ENCODE data around the gene ISL2.

Gene ISL2

DNA sequence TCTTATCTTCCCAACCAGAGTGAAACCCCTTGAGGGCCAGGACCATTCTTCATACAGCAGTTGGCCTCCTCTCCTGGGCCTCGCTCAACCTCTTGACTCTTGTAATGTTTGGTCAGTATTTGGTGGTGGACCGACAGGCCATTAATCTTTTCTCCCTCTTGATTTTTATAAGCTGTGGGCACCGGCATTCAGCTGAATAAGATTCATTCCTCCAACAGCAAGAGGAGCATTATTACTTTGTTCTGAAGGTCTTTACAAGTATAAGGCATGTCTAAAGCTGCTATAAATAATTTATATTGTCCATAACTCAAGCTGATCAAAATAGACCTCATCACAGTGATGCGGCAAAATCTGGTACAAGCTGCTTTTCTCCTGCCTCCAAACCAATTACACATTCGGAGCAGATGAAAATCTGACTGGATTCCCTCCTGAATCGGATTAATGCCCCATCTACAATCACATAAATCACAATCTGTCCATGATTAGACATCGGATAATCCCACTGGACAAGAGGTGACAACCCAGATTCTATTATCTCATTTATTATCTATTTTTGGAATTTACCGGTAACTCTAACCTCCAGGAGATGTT, 8.4 kb upstream of the ISL2 start:
- Histone ChIP-seq H3K4me1 (ENCODE audit: insufficient read depth, poor library complexity, severe bottlenecking) (no peaks in the 10 kb centered on the region), H3K27ac (ENCODE audit: poor library complexity, severe bottlenecking) (no peak overlapping the region), H3K36me3 (ENCODE audit: low read depth) (no peaks in the 10 kb centered on the region), H3K4me3 (ENCODE audit: severe bottlenecking) (no peak overlapping the region), H3K9me3 (ENCODE audit: severe bottlenecking) (no peaks in the 10 kb centered on the region), H3K27me3 (ENCODE audit: insufficient read depth, poor library complexity, severe bottlenecking) (no peaks in the 10 kb centered on the region)
- ATAC-seq (ENCODE audit: low read depth) (no peak), DNase-seq (ENCODE audit: low spot score) (no peak)
- TF ChIP-seq, protein P1, sequence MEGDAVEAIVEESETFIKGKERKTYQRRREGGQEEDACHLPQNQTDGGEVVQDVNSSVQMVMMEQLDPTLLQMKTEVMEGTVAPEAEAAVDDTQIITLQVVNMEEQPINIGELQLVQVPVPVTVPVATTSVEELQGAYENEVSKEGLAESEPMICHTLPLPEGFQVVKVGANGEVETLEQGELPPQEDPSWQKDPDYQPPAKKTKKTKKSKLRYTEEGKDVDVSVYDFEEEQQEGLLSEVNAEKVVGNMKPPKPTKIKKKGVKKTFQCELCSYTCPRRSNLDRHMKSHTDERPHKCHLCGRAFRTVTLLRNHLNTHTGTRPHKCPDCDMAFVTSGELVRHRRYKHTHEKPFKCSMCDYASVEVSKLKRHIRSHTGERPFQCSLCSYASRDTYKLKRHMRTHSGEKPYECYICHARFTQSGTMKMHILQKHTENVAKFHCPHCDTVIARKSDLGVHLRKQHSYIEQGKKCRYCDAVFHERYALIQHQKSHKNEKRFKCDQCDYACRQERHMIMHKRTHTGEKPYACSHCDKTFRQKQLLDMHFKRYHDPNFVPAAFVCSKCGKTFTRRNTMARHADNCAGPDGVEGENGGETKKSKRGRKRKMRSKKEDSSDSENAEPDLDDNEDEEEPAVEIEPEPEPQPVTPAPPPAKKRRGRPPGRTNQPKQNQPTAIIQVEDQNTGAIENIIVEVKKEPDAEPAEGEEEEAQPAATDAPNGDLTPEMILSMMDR (IDR thresholded peaks at IDR 0.05; ENCODE audit: poor library complexity, severe bottlenecking), result no peak

DNA sequence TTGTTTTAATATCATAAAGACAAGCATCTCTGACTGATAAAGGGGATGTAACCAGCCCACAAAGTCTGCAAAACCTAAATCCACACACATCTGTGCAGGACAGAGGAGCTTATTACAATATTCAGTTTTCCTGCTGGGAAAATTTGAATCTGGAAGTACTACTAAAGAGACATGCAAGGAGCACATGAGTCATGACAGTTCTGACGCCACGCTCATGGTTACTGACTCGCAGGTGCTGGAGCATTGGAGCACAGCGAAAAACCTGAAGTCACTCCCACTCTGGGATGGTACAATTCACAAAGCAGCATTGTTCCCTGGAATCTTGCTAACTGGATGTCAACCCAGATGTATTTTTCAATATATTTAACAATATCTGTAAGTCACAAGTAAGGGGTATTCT, 7.6 kb upstream of the ISL2 start:
- ATAC-seq (ENCODE audit: low read depth), result peak; percentile 48; the same call in 2 of the 3 replicates

DNA sequence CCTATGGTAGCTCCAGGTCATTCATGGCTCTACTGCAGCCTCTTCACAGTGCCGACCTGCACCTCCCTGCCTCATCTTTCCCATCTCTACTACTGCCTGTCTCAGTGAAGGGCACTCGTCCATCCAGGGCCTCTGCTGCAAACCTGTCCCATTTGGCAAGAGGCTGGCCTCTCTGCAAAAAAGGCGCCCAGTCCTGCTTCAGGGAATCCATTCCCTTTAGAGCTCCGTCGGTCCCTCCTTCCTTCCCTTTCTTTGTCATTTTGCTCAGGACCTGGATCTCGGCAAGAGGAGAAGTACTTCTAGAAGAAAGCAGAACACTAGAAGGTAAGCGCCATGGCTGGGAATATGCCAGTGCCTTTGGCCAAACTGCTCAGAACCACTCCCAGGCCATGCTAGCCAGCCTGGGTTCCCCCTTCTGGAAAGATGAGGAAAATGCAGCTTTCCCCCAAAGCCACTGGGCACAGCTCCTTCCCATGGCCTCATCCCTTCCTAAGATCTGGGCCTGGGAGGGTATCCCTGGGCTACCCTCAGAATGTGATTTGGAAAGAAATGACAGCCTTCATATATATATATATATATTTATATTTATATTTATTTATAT, 6.4 kb upstream of the ISL2 start:
- TF ChIP-seq, protein P1 (IDR thresholded peaks at IDR 0.05; ENCODE audit: poor library complexity, severe bottlenecking), result peak; percentile 50
- Histone ChIP-seq H3K4me1 (ENCODE audit: insufficient read depth, poor library complexity, severe bottlenecking) (no peaks in the 10 kb centered on the region), H3K36me3 (ENCODE audit: low read depth) (no peaks in the 10 kb centered on the region), H3K9me3 (ENCODE audit: severe bottlenecking) (no peaks in the 10 kb centered on the region), H3K27ac (ENCODE audit: poor library complexity, severe bottlenecking) (no peak overlapping the region), H3K4me3 (ENCODE audit: severe bottlenecking) (no peak overlapping the region), H3K27me3 (ENCODE audit: insufficient read depth, poor library complexity, severe bottlenecking) (no peaks in the 10 kb centered on the region)
- ATAC-seq (ENCODE audit: low read depth), result peak; percentile 74
- no peak for DNase-seq (ENCODE audit: low spot score)

More for the DNA sequence above, 7.6 kb upstream of the ISL2 start:
- H3K4me1 ChIP-seq (ENCODE audit: insufficient read depth, poor library complexity, severe bottlenecking), result no peaks in the 10 kb centered on the region
- no peak for DNase-seq (ENCODE audit: low spot score)
- no peaks in the 10 kb centered on the region for H3K9me3 ChIP-seq (ENCODE audit: severe bottlenecking)
- H3K27ac ChIP-seq (ENCODE audit: poor library complexity, severe bottlenecking), result no peak overlapping the region
- no peaks in the 10 kb centered on the region for H3K36me3 ChIP-seq (ENCODE audit: low read depth)
- TF ChIP-seq, protein P1 (IDR thresholded peaks at IDR 0.05; ENCODE audit: poor library complexity, severe bottlenecking), result no peak
- H3K4me3 ChIP-seq (ENCODE audit: severe bottlenecking), result no peak overlapping the region
- no peaks in the 10 kb centered on the region for H3K27me3 ChIP-seq (ENCODE audit: insufficient read depth, poor library complexity, severe bottlenecking)

DNA sequence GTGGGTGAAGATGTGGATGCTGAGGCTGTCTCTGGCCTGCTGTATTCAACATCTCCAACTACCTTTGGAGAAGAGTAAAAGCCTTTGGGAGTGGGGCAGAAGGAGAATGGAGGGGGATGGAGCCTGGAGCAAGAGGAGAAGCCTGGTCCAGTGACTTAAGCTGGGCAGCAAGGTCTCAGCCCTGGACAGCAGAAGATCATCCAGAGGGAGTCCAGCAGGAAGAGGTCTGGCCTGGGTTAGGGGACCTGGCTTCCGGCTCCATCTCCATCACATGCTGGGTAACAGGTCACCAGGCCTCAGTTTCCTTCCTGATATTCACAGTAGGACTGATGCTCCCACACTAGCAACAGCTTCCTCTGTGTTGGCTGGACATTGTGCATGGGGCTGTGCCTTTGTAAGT, 3.8 kb upstream of the ISL2 start:
- Histone ChIP-seq H3K9me3 (ENCODE audit: severe bottlenecking) (no peaks in the 10 kb centered on the region), H3K4me1 (ENCODE audit: insufficient read depth, poor library complexity, severe bottlenecking) (peaks cover 6% of the 10 kb centered on the region), H3K4me3 (ENCODE audit: severe bottlenecking) (no peak overlapping the region), H3K27me3 (ENCODE audit: insufficient read depth, poor library complexity, severe bottlenecking) (no peaks in the 10 kb centered on the region), H3K36me3 (ENCODE audit: low read depth) (no peaks in the 10 kb centered on the region), H3K27ac (ENCODE audit: poor library complexity, severe bottlenecking) (no peak overlapping the region)
- DNase-seq (ENCODE audit: low spot score), result no peak
- TF ChIP-seq, protein P1 (IDR thresholded peaks at IDR 0.05; ENCODE audit: poor library complexity, severe bottlenecking), result no peak
- ATAC-seq (ENCODE audit: low read depth), result no peak

DNA sequence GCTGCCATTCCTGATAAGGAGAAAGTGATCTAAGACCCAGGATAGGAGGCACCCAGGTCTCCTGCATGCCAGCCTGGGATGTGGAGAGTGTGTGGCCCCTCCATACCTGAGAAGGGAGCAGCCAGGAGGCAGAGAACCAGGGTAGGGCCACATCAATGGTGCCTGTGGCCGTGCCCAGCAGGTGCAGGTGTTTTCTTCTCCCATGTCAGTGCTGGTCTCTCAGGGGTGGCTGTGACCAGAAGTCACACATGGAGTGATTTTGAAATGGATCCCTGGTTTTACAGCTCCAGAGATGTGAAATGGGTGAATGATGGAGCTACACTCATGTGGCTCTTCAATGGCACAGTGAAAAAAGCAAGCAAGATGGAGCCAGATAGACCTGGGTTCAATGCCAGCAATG, 3.3 kb upstream of the ISL2 start:
- no peaks in the 10 kb centered on the region for H3K36me3 ChIP-seq (ENCODE audit: low read depth)
- TF ChIP-seq, protein P1 (IDR thresholded peaks at IDR 0.05; ENCODE audit: poor library complexity, severe bottlenecking), result no peak

More for the DNA sequence above, 3.3 kb upstream of the ISL2 start:
- Histone ChIP-seq H3K27me3 (ENCODE audit: insufficient read depth, poor library complexity, severe bottlenecking) (no peaks in the 10 kb centered on the region), H3K27ac (ENCODE audit: poor library complexity, severe bottlenecking) (no peak overlapping the region), H3K9me3 (ENCODE audit: severe bottlenecking) (no peaks in the 10 kb centered on the region), H3K4me3 (ENCODE audit: severe bottlenecking) (no peak overlapping the region), H3K4me1 (ENCODE audit: insufficient read depth, poor library complexity, severe bottlenecking) (peaks cover 6% of the 10 kb centered on the region)
- ATAC-seq (ENCODE audit: low read depth) (no peak), DNase-seq (ENCODE audit: low spot score) (no peak)

Measured in RWPE2 (cell line).